Neural progenitor cell (in vitro differentiated cells): ENCODE results near the gene DIS3L2. TPM values are rescaled to one million over a fixed set of nuclear protein-coding genes. Genes with fewer than 3 reads are reported as not detected.

ENCODE experiments used
- DNase-seq: peaks from one replicate; pipeline ENCODE4 v3.0.0-alpha.2; 2016; ENCODE audit warnings: low spot score
- H2AFZ ChIP-seq: fragments of 200-600 bp; sonication (generic); replicated peaks from 2 replicates; pipeline ENCODE4 v1.6.1; 2016; ENCODE audit warnings: antibody characterized with exemption
- H3F3A ChIP-seq: fragments of 200-600 bp; sonication (generic); 2 replicates; pipeline ENCODE4 v1.6.1; 2016; ENCODE audit warnings: antibody characterized with exemption, low read depth
- H3K27ac ChIP-seq: fragments of 200-600 bp; sonication (generic); 2 replicates; pipeline ENCODE4 v1.5.1; 2016; ENCODE audit warnings: mild to moderate bottlenecking
- H3K27me3 ChIP-seq: fragments of 200-600 bp; sonication (generic); 2 replicates; pipeline ENCODE4 v1.6.1; 2016; ENCODE audit warnings: mild to moderate bottlenecking, moderate library complexity
- H3K36me3 ChIP-seq: fragments of 200-600 bp; sonication (generic); 2 replicates; pipeline ENCODE4 v1.5.1; 2016
- H3K4me1 ChIP-seq: fragments of 200-600 bp; sonication (generic); 2 replicates; pipeline ENCODE4 v1.6.1; 2016; ENCODE audit warnings: mixed run types
- H3K4me2 ChIP-seq: fragments of 200-600 bp; sonication (generic); 2 replicates; pipeline ENCODE4 v1.6.1; 2016
- H3K4me3 ChIP-seq: fragments of 200-600 bp; sonication (generic); 2 replicates; pipeline ENCODE4 v1.5.1; 2016
- H3K79me2 ChIP-seq: fragments of 200-600 bp; sonication (generic); 2 replicates; pipeline ENCODE4 v1.6.1; 2016; ENCODE audit warnings: low read depth
- H3K9ac ChIP-seq: fragments of 200-600 bp; sonication (generic); 2 replicates; pipeline ENCODE4 v1.6.1; 2016
- H3K9me3 ChIP-seq: fragments of 200-600 bp; sonication (generic); 2 replicates; pipeline ENCODE4 v1.5.1; 2016; ENCODE audit warnings: low read depth
- H4K20me1 ChIP-seq: fragments of 200-600 bp; sonication (generic); 2 replicates; pipeline ENCODE4 v1.6.1; 2016; ENCODE audit warnings: low read depth
- H3K27ac Mint-ChIP-seq: 3 replicates; pipeline ENCODE4 v1.8.0; 2021; ENCODE audit warnings: mixed read lengths
- H3K27me3 Mint-ChIP-seq: 2 replicates; pipeline ENCODE4 v1.8.0; 2022; ENCODE audit warnings: low read depth, mild to moderate bottlenecking, inconsistent platforms, moderate library complexity, mixed read lengths; ENCODE audit not compliant: insufficient read depth
- H3K36me3 Mint-ChIP-seq: 3 replicates; pipeline ENCODE4 v1.8.0; 2021; ENCODE audit warnings: mixed read lengths
- H3K4me1 Mint-ChIP-seq: 3 replicates; pipeline ENCODE4 v1.8.0; 2021; ENCODE audit warnings: mixed read lengths
- H3K4me3 Mint-ChIP-seq: 3 replicates; pipeline ENCODE4 v1.8.0; 2021; ENCODE audit warnings: mild to moderate bottlenecking, moderate library complexity, mixed read lengths
- H3K9me3 Mint-ChIP-seq: 3 replicates; pipeline ENCODE4 v1.8.0; 2020; ENCODE audit warnings: mixed read lengths
- EZH2 ChIP-seq: fragments of 200-600 bp; sonication (generic); IDR thresholded peaks from 2 replicates; pipeline ENCODE4 v1.6.1; 2017; ENCODE audit warnings: antibody characterized with exemption, mild to moderate bottlenecking, moderate library complexity
- EZH2phosphoT487 ChIP-seq: fragments of 200-600 bp; sonication (generic); IDR thresholded peaks from 2 replicates; pipeline ENCODE4 v1.6.1; 2017; ENCODE audit warnings: antibody characterized with exemption
- total RNA-seq: library from RNA; depleted of rRNA; stranded (reverse); fragments of >200 nt; gene quantifications from 2 replicates; pipeline ENCODE4 v1.2.3, GENCODE V29; 2015; ENCODE audit warnings: low replicate concordance
- TF ChIP-seq, protein P1 (sequence below): fragments of 200-600 bp; sonication (generic); IDR thresholded peaks from 2 replicates; pipeline ENCODE4 v1.5.1; 2017; ENCODE audit warnings: antibody characterized with exemption, mild to moderate bottlenecking

Gene DIS3L2
- total RNA-seq, 1 donor from 2014 or later: 23.2 TPM

GRCh38 chr2:232142502-232142901 is 181.0 kb downstream of the DIS3L2 start:
- no peak overlapping the region for H2AFZ ChIP-seq
- no peak overlapping the region for H3K4me3 Mint-ChIP-seq
- H3K4me1 ChIP-seq: no peaks in the 10 kb centered on the region
- TF ChIP-seq EZH2: no peak
- TF ChIP-seq EZH2phosphoT487: no peak
- TF ChIP-seq, protein P1, sequence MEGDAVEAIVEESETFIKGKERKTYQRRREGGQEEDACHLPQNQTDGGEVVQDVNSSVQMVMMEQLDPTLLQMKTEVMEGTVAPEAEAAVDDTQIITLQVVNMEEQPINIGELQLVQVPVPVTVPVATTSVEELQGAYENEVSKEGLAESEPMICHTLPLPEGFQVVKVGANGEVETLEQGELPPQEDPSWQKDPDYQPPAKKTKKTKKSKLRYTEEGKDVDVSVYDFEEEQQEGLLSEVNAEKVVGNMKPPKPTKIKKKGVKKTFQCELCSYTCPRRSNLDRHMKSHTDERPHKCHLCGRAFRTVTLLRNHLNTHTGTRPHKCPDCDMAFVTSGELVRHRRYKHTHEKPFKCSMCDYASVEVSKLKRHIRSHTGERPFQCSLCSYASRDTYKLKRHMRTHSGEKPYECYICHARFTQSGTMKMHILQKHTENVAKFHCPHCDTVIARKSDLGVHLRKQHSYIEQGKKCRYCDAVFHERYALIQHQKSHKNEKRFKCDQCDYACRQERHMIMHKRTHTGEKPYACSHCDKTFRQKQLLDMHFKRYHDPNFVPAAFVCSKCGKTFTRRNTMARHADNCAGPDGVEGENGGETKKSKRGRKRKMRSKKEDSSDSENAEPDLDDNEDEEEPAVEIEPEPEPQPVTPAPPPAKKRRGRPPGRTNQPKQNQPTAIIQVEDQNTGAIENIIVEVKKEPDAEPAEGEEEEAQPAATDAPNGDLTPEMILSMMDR: no peak
- H3K9me3 Mint-ChIP-seq: no peaks in the 10 kb centered on the region
- H3K27ac ChIP-seq: no peak overlapping the region
- no peak overlapping the region for H3K4me2 ChIP-seq
- no peaks in the 10 kb centered on the region for H4K20me1 ChIP-seq
- no peak overlapping the region for H3K4me3 ChIP-seq
- H3K36me3 Mint-ChIP-seq: peaks cover 1% of the 10 kb centered on the region
- peaks cover 3% of the 10 kb centered on the region for H3K27me3 Mint-ChIP-seq
- H3K27ac Mint-ChIP-seq: no peak overlapping the region
- no peaks in the 10 kb centered on the region for H3K27me3 ChIP-seq
- no peaks in the 10 kb centered on the region for H3F3A ChIP-seq
- H3K79me2 ChIP-seq: no peaks in the 10 kb centered on the region
- no peaks in the 10 kb centered on the region for H3K9me3 ChIP-seq
- no peaks in the 10 kb centered on the region for H3K4me1 Mint-ChIP-seq
- H3K9ac ChIP-seq: no peak overlapping the region
- no peaks in the 10 kb centered on the region for H3K36me3 ChIP-seq
- no peak for DNase-seq

- Histone ChIP-seq H3K36me3 (no peaks in the 10 kb centered on the region), H3K27me3 (no peaks in the 10 kb centered on the region), H3F3A (no peaks in the 10 kb centered on the region), H3K4me2 (no peak overlapping the region), H3K4me3 (no peak overlapping the region), H2AFZ (no peak overlapping the region), H3K9ac (no peak overlapping the region), H3K4me1 (no peaks in the 10 kb centered on the region), H3K79me2 (no peaks in the 10 kb centered on the region), H4K20me1 (no peaks in the 10 kb centered on the region), H3K27ac (no peak overlapping the region), H3K9me3 (no peaks in the 10 kb centered on the region)
- no peaks in the 10 kb centered on the region for H3K27me3 Mint-ChIP-seq
- H3K9me3 Mint-ChIP-seq: no peaks in the 10 kb centered on the region
- no peak overlapping the region for H3K4me3 Mint-ChIP-seq
- TF ChIP-seq EZH2phosphoT487 (no peak), EZH2 (no peak)
- TF ChIP-seq, protein P1: no peak
- H3K4me1 Mint-ChIP-seq: no peaks in the 10 kb centered on the region
- H3K27ac Mint-ChIP-seq: no peak overlapping the region
- H3K36me3 Mint-ChIP-seq: peaks cover 1% of the 10 kb centered on the region
- DNase-seq: no peak
Observed at GRCh38 chr2:232146294-232146693, 184.8 kb downstream of the DIS3L2 start.

GRCh38 chr2:232147440-232148077 is 186.0 kb downstream of the DIS3L2 start:
- H3K27me3 Mint-ChIP-seq: no peaks in the 10 kb centered on the region
- no peaks in the 10 kb centered on the region for H3K9me3 Mint-ChIP-seq

More at GRCh38 chr2:232147440-232148077, 186.0 kb downstream of the DIS3L2 start:
- Histone ChIP-seq H3K9me3 (no peaks in the 10 kb centered on the region), H3K27ac (no peak overlapping the region), H3K79me2 (no peaks in the 10 kb centered on the region), H3K27me3 (no peaks in the 10 kb centered on the region), H4K20me1 (no peaks in the 10 kb centered on the region), H3F3A (no peaks in the 10 kb centered on the region), H3K4me1 (no peaks in the 10 kb centered on the region), H3K4me2 (no peak overlapping the region), H3K36me3 (no peaks in the 10 kb centered on the region), H3K9ac (no peak overlapping the region), H3K4me3 (no peak overlapping the region), H2AFZ (no peak overlapping the region)
- Mint-ChIP-seq H3K4me1 (no peaks in the 10 kb centered on the region), H3K36me3 (peaks cover 1% of the 10 kb centered on the region), H3K27ac (no peak overlapping the region), H3K4me3 (no peak overlapping the region)
- no peak for TF ChIP-seq EZH2
- TF ChIP-seq, protein P1: no peak
- no peak for TF ChIP-seq EZH2phosphoT487
- DNase-seq: no peak
